ENCODE results near the gene WDR62. TPM values are rescaled to one million over a fixed set of nuclear protein-coding genes. Genes with fewer than 3 reads are reported as not detected.

The WDR62 gene
- total RNA-seq, 2 donors from 2014 or later, result 23.5 to 34.4 TPM

DNA sequence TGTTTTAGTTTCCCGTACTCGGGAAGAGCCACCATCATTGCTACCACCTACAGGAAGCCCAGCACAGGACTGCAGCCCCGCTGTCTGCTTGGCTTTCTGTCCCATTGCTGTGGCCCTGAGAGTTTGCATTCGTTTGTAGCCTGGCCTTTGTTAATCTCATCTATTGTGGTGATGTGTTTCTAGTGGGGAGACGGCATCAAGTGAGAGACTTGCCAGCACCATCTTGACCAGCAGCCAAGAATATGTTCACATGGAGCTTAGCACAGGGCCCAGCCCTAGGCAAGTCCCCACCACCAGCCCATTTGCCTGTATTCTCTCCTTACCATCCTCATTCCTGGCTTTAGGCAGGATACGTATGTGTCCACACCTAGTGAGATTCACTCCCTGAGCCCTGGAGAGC is 39.0 kb downstream of the WDR62 start:
- Histone ChIP-seq H3K27ac (ENCODE audit: low read depth, low read length) (no peak overlapping the region), H3K27me3 (ENCODE audit: control insufficient read depth, insufficient read depth, low read length, poor library complexity, severe bottlenecking) (no peaks in the 10 kb centered on the region), H3K9me3 (ENCODE audit: control insufficient read depth, low read length) (no peaks in the 10 kb centered on the region), H3K4me3 (ENCODE audit: low read length) (no peak overlapping the region), H3K4me1 (ENCODE audit: control insufficient read depth, insufficient read depth, low read length) (no peaks in the 10 kb centered on the region), H3K9ac (ENCODE audit: extremely low read depth, low read length, poor library complexity, severe bottlenecking) (no peak overlapping the region), H3K36me3 (ENCODE audit: control insufficient read depth, insufficient read depth, low read length) (peaks cover 58% of the 10 kb centered on the region)
- Mint-ChIP-seq H3K4me1 (no peaks in the 10 kb centered on the region), H3K27me3 (ENCODE audit: insufficient read depth) (no peaks in the 10 kb centered on the region), H3K27ac (no peak overlapping the region), H3K9me3 (no peaks in the 10 kb centered on the region), H3K4me3 (no peak overlapping the region), H3K36me3 (ENCODE audit: low read depth) (peaks cover 51% of the 10 kb centered on the region)
- TF ChIP-seq, protein P1, sequence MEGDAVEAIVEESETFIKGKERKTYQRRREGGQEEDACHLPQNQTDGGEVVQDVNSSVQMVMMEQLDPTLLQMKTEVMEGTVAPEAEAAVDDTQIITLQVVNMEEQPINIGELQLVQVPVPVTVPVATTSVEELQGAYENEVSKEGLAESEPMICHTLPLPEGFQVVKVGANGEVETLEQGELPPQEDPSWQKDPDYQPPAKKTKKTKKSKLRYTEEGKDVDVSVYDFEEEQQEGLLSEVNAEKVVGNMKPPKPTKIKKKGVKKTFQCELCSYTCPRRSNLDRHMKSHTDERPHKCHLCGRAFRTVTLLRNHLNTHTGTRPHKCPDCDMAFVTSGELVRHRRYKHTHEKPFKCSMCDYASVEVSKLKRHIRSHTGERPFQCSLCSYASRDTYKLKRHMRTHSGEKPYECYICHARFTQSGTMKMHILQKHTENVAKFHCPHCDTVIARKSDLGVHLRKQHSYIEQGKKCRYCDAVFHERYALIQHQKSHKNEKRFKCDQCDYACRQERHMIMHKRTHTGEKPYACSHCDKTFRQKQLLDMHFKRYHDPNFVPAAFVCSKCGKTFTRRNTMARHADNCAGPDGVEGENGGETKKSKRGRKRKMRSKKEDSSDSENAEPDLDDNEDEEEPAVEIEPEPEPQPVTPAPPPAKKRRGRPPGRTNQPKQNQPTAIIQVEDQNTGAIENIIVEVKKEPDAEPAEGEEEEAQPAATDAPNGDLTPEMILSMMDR (conservative IDR thresholded peaks at IDR 0.05), result no peak
- 86 to 100% methylated on average over 1 to 6 of the region's 6 CpGs for WGBS, 2 experiments (ENCODE audit: insufficient coverage in 1 of 2, insufficient read length in 1 of 2)
- no peak for DNase-seq

DNA sequence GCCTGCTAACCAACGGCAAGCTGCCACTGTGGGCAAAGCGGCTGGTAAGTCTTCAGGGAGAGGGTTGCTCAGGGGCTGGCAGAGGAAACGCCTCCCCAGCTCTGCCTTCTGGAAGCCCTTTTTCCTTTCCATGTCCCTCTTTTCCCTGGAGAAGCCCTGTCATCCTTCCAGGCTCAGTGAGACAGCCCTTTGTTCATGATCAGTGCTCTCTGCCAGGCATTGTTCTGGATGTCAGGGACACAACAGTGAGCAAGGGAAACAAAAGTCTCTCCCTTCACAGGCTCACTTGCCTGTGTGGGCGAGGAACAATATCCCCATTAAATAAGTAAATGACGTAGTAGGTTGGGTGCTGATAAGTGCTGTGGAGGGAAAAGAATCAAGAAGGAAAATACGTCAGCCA is 42.3 kb downstream of the WDR62 start:
- Mint-ChIP-seq H3K27ac (peak overlapping the region; percentile 24), H3K9me3 (no peaks in the 10 kb centered on the region), H3K4me3 (no peak overlapping the region), H3K27me3 (ENCODE audit: insufficient read depth) (no peaks in the 10 kb centered on the region), H3K4me1 (no peaks in the 10 kb centered on the region), H3K36me3 (ENCODE audit: low read depth) (peaks cover 48% of the 10 kb centered on the region)
- no peak overlapping the region for H3K9ac ChIP-seq (ENCODE audit: extremely low read depth, low read length, poor library complexity, severe bottlenecking)
- H3K27me3 ChIP-seq (ENCODE audit: control insufficient read depth, insufficient read depth, low read length, poor library complexity, severe bottlenecking), result no peaks in the 10 kb centered on the region
- H3K4me1 ChIP-seq (ENCODE audit: control insufficient read depth, insufficient read depth, low read length), result no peaks in the 10 kb centered on the region
- H3K27ac ChIP-seq (ENCODE audit: low read depth, low read length), result peak overlapping the region; percentile 81
- H3K36me3 ChIP-seq (ENCODE audit: control insufficient read depth, insufficient read depth, low read length), result peaks cover 39% of the 10 kb centered on the region
- no peak for DNase-seq
- 74 to 90% methylated on average over 2 to 6 of the region's 6 CpGs for WGBS, 2 experiments (ENCODE audit: insufficient coverage in 1 of 2, insufficient read length in 1 of 2)
- TF ChIP-seq, protein P1 (conservative IDR thresholded peaks at IDR 0.05), result no peak
- H3K9me3 ChIP-seq (ENCODE audit: control insufficient read depth, low read length), result no peaks in the 10 kb centered on the region
- no peak overlapping the region for H3K4me3 ChIP-seq (ENCODE audit: low read length)

DNA sequence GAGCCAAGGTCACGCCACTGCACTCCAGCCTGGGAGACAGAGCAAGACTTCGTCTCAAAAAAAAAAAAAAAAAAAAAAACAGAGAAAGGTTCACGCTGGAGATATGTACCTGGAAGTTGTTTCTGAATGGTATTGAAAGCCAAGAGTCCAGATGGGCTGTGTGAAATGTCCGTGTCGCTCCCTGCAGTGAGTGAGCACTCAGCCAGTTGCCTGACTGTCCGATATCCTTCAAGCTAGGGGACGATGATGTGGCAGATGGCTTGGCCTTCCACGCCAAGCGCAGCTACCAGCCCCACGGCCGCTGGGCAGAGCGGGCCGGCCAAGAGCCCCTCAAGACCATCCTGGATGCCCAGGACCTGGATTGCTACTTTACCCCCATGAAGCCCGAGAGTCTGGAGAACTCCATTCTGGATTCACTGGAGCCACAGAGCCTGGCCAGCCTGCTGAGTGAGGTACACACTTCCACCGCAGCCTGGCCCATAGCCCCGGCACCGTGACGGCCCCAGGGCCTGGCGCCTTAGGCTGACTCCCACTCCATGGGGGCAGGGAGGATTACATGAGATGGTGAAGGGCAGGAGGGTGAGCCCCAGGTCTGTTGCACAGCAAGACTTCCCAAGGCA is 44.6 kb downstream of the WDR62 start:
- Mint-ChIP-seq H3K36me3 (ENCODE audit: low read depth) (peaks cover 42% of the 10 kb centered on the region), H3K27me3 (ENCODE audit: insufficient read depth) (no peaks in the 10 kb centered on the region), H3K4me1 (no peaks in the 10 kb centered on the region), H3K27ac (no peak overlapping the region), H3K4me3 (no peak overlapping the region), H3K9me3 (no peaks in the 10 kb centered on the region)
- no peaks in the 10 kb centered on the region for H3K4me1 ChIP-seq (ENCODE audit: control insufficient read depth, insufficient read depth, low read length)
- no peaks in the 10 kb centered on the region for H3K27me3 ChIP-seq (ENCODE audit: control insufficient read depth, insufficient read depth, low read length, poor library complexity, severe bottlenecking)
- H3K9ac ChIP-seq (ENCODE audit: extremely low read depth, low read length, poor library complexity, severe bottlenecking), result no peak overlapping the region
- no peak for DNase-seq
- WGBS, 2 experiments (ENCODE audit: insufficient coverage in 1 of 2, insufficient read length in 1 of 2), result 91 to 92% methylated on average over 12 to 19 of the region's 19 CpGs
- H3K36me3 ChIP-seq (ENCODE audit: control insufficient read depth, insufficient read depth, low read length), result peaks cover 31% of the 10 kb centered on the region
- H3K4me3 ChIP-seq (ENCODE audit: low read length), result no peak overlapping the region
- no peak overlapping the region for H3K27ac ChIP-seq (ENCODE audit: low read depth, low read length)
- no peaks in the 10 kb centered on the region for H3K9me3 ChIP-seq (ENCODE audit: control insufficient read depth, low read length)
- TF ChIP-seq, protein P1 (conservative IDR thresholded peaks at IDR 0.05), result no peak
